ENCODE measurements around the gene RC3H1. TPM values are rescaled to one million over a fixed set of nuclear protein-coding genes. Genes with fewer than 3 reads are reported as not detected.

The RC3H1 gene
- total RNA-seq, 1 donor from 2014 or later = 56.7 TPM

DNA sequence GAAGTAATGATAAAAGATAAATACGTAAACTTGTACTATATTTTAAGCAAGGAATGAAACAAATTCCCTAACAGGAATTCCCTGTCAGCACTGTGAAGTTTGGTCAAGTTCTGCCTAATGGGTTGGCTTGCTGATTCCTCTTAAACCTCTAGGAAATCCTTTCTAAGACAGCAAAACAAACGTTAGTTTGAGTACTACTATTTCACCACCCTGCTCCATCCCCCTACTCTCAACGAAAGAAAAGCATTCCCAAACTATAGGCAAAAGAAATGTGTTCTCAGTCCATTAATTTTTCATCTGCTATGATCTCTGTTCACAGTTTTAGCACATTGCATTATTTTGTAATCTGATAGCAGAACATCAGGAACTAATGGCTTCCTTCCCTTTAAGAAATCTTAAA is 121.2 kb downstream of the RC3H1 start:
- Mint-ChIP-seq H3K36me3 (ENCODE audit: low read depth, unreplicated experiment) (no peaks in the 10 kb centered on the region), H3K9me3 (ENCODE audit: unreplicated experiment) (no peaks in the 10 kb centered on the region), H3K27ac (ENCODE audit: unreplicated experiment) (no peak overlapping the region), H3K4me3 (ENCODE audit: unreplicated experiment) (no peak overlapping the region), H3K27me3 (ENCODE audit: unreplicated experiment) (peaks cover 1% of the 10 kb centered on the region), H3K4me1 (ENCODE audit: unreplicated experiment) (peaks cover 10% of the 10 kb centered on the region)
- no peak for DNase-seq (ENCODE audit: low spot score)
- TF ChIP-seq, protein P1, sequence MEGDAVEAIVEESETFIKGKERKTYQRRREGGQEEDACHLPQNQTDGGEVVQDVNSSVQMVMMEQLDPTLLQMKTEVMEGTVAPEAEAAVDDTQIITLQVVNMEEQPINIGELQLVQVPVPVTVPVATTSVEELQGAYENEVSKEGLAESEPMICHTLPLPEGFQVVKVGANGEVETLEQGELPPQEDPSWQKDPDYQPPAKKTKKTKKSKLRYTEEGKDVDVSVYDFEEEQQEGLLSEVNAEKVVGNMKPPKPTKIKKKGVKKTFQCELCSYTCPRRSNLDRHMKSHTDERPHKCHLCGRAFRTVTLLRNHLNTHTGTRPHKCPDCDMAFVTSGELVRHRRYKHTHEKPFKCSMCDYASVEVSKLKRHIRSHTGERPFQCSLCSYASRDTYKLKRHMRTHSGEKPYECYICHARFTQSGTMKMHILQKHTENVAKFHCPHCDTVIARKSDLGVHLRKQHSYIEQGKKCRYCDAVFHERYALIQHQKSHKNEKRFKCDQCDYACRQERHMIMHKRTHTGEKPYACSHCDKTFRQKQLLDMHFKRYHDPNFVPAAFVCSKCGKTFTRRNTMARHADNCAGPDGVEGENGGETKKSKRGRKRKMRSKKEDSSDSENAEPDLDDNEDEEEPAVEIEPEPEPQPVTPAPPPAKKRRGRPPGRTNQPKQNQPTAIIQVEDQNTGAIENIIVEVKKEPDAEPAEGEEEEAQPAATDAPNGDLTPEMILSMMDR (IDR thresholded peaks at IDR 0.05; ENCODE audit: unreplicated experiment) = no peak

DNA sequence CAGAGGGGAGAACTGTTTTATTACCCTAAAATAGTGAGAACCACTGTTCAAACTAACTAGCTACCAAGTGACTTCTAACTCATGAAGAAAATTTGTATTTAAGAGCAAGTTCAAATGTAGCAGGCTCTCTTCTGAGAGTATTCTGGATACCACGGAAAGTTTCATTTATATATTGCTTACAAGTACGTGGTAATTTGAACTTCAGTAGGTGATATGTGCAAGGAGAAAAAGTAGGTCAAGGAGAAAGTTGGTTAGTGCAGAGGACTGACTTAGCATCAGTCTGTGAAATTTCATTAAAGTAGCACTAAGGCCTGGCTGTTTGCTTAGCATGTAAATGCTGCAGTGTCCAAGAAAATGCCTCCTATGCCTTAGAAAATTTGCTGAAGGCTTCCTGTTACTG is 121.7 kb downstream of the RC3H1 start:
- Mint-ChIP-seq H3K9me3 (ENCODE audit: unreplicated experiment) (no peaks in the 10 kb centered on the region), H3K27ac (ENCODE audit: unreplicated experiment) (no peak overlapping the region), H3K27me3 (ENCODE audit: unreplicated experiment) (no peaks in the 10 kb centered on the region), H3K36me3 (ENCODE audit: low read depth, unreplicated experiment) (no peaks in the 10 kb centered on the region), H3K4me1 (ENCODE audit: unreplicated experiment) (peaks cover 10% of the 10 kb centered on the region), H3K4me3 (ENCODE audit: unreplicated experiment) (no peak overlapping the region)
- TF ChIP-seq, protein P1 (IDR thresholded peaks at IDR 0.05; ENCODE audit: unreplicated experiment) = no peak
- no peak for DNase-seq (ENCODE audit: low spot score)

DNA sequence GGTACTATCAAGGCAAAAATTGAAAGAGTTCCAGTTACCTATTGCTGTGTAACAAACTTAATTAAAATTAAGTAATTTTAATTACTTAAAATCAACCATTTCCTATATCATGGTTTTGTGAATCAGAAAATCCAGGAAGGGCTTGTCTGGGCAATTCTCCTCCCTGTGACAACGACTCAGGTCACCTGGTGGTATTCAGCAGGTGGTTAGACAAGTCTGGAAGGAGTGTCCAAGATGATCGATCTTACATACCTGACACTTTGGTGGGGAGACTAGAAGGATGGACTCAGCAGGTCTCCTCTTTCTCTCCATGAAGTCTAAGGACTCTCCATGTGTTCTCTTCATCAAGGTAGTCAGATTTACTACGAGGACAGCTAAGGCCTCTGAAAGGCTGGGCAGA is 128.0 kb downstream of the RC3H1 start:
- Mint-ChIP-seq H3K4me1 (ENCODE audit: unreplicated experiment) (peaks cover 4% of the 10 kb centered on the region), H3K9me3 (ENCODE audit: unreplicated experiment) (no peaks in the 10 kb centered on the region), H3K4me3 (ENCODE audit: unreplicated experiment) (no peak overlapping the region), H3K36me3 (ENCODE audit: low read depth, unreplicated experiment) (no peaks in the 10 kb centered on the region), H3K27me3 (ENCODE audit: unreplicated experiment) (no peaks in the 10 kb centered on the region), H3K27ac (ENCODE audit: unreplicated experiment) (no peak overlapping the region)
- DNase-seq (ENCODE audit: low spot score) = no peak
- TF ChIP-seq, protein P1 (IDR thresholded peaks at IDR 0.05; ENCODE audit: unreplicated experiment) = no peak

DNA sequence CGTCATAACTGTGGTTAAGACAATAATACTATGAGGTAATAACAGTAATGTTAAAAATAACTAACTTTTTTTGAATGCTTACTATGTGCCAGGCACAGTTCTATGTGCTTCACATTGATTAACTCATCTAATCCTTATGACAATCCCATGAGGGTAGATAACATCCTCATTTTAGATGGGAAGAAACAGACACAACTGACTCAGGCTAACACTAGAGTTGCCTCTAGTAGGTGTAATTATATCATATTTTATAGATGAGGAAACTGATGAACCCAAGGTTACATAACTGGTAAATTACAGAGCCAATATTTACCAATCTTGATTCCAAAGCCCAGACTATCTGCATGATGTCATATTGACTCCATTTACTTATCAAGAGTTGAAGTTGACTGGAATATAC is 128.5 kb downstream of the RC3H1 start:
- H3K27ac Mint-ChIP-seq (ENCODE audit: unreplicated experiment) = no peak overlapping the region
- TF ChIP-seq, protein P1 (IDR thresholded peaks at IDR 0.05; ENCODE audit: unreplicated experiment) = no peak
- H3K9me3 Mint-ChIP-seq (ENCODE audit: unreplicated experiment) = no peaks in the 10 kb centered on the region

DNA sequence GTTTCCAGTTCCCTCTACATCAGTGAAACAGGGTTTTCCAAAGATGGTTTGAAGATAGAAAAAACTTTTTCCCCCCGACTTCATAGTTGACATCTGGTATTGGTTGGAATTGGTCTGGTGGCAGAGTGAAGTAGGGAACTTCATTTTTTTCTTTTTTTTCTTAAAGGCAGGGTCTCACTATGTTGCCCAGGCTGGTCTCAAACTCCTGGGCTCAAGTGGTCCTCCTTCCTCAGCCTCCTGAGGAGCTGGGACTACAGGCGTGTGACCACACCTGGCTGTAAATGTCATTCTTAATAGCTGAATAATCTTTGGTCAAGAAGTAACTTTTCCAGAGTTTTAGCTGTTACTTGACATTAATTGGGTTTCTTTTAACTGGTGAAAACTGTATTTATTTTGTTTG is 132.3 kb downstream of the RC3H1 start:
- H3K9me3 Mint-ChIP-seq (ENCODE audit: unreplicated experiment) = no peaks in the 10 kb centered on the region
- no peaks in the 10 kb centered on the region for H3K27me3 Mint-ChIP-seq (ENCODE audit: unreplicated experiment)
- TF ChIP-seq, protein P1 (IDR thresholded peaks at IDR 0.05; ENCODE audit: unreplicated experiment) = no peak
- peaks cover 5% of the 10 kb centered on the region for H3K4me1 Mint-ChIP-seq (ENCODE audit: unreplicated experiment)
- DNase-seq (ENCODE audit: low spot score) = no peak
- H3K27ac Mint-ChIP-seq (ENCODE audit: unreplicated experiment) = no peak overlapping the region
- H3K4me3 Mint-ChIP-seq (ENCODE audit: unreplicated experiment) = no peak overlapping the region
- peaks cover 6% of the 10 kb centered on the region for H3K36me3 Mint-ChIP-seq (ENCODE audit: low read depth, unreplicated experiment)

More for the DNA sequence above, 128.5 kb downstream of the RC3H1 start:
- no peak for DNase-seq (ENCODE audit: low spot score)
- Mint-ChIP-seq H3K36me3 (ENCODE audit: low read depth, unreplicated experiment) (no peaks in the 10 kb centered on the region), H3K4me3 (ENCODE audit: unreplicated experiment) (no peak overlapping the region), H3K4me1 (ENCODE audit: unreplicated experiment) (peaks cover 4% of the 10 kb centered on the region), H3K27me3 (ENCODE audit: unreplicated experiment) (no peaks in the 10 kb centered on the region)

Measured in endothelial cell (in vitro differentiated cells).